ENCODE measurements around the gene GATAD2A. TPM values are rescaled to one million over a fixed set of nuclear protein-coding genes. Genes with fewer than 3 reads are reported as not detected.
A peak's percentile ranks its signal among the peaks of the same experiment; 100 is the strongest.

Gene GATAD2A
- total and polyA plus RNA-seq, 4 donors, result 7.1 to 23.7 (median 18.2) TPM

DNA sequence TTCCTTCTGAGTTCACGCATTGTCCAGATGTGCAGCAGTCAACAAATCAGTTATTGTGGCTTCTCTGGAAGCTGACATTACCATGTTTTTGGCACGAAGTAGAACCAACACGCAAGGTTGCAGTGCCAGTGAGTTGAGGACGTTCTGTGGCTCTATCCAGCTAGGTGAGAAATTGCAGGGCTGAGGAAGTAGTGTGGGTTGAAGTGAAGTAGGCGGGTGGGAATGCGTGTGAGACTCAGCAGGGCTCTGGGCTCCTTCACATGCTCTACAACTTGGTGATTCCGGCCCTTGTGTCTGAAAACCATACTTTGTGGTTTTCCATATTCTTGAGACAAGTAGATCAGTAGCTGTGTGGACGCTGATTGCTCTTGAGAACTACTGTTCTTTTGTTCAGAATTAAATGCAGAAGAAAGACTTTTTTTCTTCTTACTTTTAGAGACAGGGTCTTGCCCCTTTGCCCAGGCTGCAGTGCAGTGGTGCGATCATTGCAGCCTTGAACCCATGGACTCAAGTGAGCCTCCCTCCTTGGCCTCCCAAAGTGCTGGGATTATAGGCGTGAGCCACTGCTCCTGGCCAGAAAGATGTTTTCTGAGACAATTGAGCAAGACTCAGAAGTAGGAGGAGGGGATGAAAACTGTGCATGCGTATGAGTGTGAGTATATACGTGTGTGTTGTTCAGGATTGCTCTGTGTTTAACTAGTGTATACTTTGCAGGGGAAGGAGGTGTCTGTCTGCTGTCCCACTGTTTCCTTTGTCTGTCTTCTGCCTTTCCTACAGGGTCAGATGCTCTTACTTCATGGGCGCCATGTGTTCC, 46.2 kb downstream of the GATAD2A start (continued):
- TF ChIP-seq, protein P1, sequence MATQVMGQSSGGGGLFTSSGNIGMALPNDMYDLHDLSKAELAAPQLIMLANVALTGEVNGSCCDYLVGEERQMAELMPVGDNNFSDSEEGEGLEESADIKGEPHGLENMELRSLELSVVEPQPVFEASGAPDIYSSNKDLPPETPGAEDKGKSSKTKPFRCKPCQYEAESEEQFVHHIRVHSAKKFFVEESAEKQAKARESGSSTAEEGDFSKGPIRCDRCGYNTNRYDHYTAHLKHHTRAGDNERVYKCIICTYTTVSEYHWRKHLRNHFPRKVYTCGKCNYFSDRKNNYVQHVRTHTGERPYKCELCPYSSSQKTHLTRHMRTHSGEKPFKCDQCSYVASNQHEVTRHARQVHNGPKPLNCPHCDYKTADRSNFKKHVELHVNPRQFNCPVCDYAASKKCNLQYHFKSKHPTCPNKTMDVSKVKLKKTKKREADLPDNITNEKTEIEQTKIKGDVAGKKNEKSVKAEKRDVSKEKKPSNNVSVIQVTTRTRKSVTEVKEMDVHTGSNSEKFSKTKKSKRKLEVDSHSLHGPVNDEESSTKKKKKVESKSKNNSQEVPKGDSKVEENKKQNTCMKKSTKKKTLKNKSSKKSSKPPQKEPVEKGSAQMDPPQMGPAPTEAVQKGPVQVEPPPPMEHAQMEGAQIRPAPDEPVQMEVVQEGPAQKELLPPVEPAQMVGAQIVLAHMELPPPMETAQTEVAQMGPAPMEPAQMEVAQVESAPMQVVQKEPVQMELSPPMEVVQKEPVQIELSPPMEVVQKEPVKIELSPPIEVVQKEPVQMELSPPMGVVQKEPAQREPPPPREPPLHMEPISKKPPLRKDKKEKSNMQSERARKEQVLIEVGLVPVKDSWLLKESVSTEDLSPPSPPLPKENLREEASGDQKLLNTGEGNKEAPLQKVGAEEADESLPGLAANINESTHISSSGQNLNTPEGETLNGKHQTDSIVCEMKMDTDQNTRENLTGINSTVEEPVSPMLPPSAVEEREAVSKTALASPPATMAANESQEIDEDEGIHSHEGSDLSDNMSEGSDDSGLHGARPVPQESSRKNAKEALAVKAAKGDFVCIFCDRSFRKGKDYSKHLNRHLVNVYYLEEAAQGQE (IDR thresholded peaks at IDR 0.05), result no peak
- TF ChIP-seq HNF4A (conservative IDR thresholded peaks at IDR 0.05) (no peak), JUND (IDR thresholded peaks at IDR 0.05) (no peak), RAD21 (IDR thresholded peaks at IDR 0.05) (no peak), YY1 (IDR thresholded peaks at IDR 0.05) (no peak), NR2F2 (IDR thresholded peaks at IDR 0.05) (no peak), FOXA1 (IDR thresholded peaks at IDR 0.05) (no peak)
- TF ChIP-seq, protein P2, sequence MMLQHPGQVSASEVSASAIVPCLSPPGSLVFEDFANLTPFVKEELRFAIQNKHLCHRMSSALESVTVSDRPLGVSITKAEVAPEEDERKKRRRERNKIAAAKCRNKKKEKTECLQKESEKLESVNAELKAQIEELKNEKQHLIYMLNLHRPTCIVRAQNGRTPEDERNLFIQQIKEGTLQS (IDR thresholded peaks at IDR 0.05), result no peak

DNA sequence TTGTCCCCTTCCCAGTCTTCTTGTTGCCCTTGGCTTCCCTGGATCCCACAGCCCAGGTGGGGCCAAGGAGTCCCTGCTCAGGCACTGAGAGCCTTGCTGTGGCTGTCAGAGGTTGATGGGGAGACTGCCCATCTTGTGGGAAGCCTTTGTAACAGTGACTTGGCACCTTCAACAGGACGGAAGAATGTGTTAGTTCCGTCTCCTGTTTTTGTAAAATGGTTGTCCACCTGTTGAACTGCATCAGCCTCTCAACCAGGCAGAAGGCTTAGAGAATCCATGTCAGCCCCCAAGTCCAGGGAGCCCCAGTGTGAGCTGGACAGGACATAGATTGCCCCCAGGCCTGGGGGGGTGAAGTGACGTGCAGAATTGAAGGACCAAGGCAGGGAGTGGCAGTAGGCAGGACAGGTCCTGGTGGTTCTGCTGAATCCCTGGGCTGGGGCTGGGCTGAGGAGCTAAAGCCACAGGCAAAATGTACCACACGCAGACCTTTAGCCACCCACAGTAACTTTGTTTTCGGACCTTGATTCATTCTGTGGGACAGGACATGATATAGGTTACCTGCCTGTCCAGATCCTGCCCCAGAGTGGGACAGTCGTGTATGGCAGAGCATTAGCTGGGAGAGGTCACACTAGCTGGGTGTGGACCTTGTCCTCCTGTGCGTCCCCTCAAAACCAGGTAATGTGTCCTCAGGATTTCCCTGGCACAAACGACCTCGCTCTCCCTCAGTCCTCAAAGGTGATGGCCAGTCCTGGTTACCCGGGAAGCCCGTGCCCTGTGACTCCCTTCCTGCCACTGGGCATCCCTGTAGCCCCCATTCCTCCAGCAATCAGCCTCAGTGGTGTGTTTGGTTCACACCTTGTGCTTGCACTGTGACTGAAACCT, 47.0 kb downstream of the GATAD2A start:
- H3K4me1 ChIP-seq (ENCODE audit: control insufficient read depth in 4 of 4, insufficient read depth in 4 of 4, low read length in 3 of 4), result peaks cover 0 to 10% (median under 1%) of the 10 kb centered on the region in 4 donors

More for the DNA sequence above, 47.0 kb downstream of the GATAD2A start:
- TF ChIP-seq EGR1 (IDR thresholded peaks at IDR 0.05; ENCODE audit: low read depth in 2 of 2) (no peak), FOXA2 (IDR thresholded peaks at IDR 0.05) (no peak), TAF1 (conservative IDR thresholded peaks at IDR 0.05) (no peak), JUND (IDR thresholded peaks at IDR 0.05) (no peak), HNF4G (IDR thresholded peaks at IDR 0.05) (no peak), HNF4A (conservative IDR thresholded peaks at IDR 0.05) (no peak), RAD21 (IDR thresholded peaks at IDR 0.05) (no peak), NR2F2 (IDR thresholded peaks at IDR 0.05) (no peak), FOXA1 (IDR thresholded peaks at IDR 0.05) (no peak), YY1 (IDR thresholded peaks at IDR 0.05) (no peak), RXRA (IDR thresholded peaks at IDR 0.05) (no peak), SP1 (IDR thresholded peaks at IDR 0.05) (no peak), GABPA (IDR thresholded peaks at IDR 0.05 in 1 of 2, conservative IDR thresholded peaks at IDR 0.05 in 1 of 2) (no peak)
- TF ChIP-seq, protein P3, sequence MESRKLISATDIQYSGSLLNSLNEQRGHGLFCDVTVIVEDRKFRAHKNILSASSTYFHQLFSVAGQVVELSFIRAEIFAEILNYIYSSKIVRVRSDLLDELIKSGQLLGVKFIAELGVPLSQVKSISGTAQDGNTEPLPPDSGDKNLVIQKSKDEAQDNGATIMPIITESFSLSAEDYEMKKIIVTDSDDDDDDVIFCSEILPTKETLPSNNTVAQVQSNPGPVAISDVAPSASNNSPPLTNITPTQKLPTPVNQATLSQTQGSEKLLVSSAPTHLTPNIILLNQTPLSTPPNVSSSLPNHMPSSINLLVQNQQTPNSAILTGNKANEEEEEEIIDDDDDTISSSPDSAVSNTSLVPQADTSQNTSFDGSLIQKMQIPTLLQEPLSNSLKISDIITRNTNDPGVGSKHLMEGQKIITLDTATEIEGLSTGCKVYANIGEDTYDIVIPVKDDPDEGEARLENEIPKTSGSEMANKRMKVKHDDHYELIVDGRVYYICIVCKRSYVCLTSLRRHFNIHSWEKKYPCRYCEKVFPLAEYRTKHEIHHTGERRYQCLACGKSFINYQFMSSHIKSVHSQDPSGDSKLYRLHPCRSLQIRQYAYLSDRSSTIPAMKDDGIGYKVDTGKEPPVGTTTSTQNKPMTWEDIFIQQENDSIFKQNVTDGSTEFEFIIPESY (IDR thresholded peaks at IDR 0.05), result no peak
- TF ChIP-seq, protein P4, sequence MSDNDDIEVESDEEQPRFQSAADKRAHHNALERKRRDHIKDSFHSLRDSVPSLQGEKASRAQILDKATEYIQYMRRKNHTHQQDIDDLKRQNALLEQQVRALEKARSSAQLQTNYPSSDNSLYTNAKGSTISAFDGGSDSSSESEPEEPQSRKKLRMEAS (IDR thresholded peaks at IDR 0.05), result no peak
- TF ChIP-seq, protein P2 (IDR thresholded peaks at IDR 0.05), result no peak
- TF ChIP-seq, protein P5, sequence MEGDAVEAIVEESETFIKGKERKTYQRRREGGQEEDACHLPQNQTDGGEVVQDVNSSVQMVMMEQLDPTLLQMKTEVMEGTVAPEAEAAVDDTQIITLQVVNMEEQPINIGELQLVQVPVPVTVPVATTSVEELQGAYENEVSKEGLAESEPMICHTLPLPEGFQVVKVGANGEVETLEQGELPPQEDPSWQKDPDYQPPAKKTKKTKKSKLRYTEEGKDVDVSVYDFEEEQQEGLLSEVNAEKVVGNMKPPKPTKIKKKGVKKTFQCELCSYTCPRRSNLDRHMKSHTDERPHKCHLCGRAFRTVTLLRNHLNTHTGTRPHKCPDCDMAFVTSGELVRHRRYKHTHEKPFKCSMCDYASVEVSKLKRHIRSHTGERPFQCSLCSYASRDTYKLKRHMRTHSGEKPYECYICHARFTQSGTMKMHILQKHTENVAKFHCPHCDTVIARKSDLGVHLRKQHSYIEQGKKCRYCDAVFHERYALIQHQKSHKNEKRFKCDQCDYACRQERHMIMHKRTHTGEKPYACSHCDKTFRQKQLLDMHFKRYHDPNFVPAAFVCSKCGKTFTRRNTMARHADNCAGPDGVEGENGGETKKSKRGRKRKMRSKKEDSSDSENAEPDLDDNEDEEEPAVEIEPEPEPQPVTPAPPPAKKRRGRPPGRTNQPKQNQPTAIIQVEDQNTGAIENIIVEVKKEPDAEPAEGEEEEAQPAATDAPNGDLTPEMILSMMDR (IDR thresholded peaks at IDR 0.05; ENCODE audit: low read depth, low read length, missing input control), result no peak
- TF ChIP-seq, protein P1 (IDR thresholded peaks at IDR 0.05), result no peak
- Histone ChIP-seq H3K27me3 (ENCODE audit: control insufficient read depth in 4 of 4, insufficient read depth in 4 of 4, low read length in 3 of 4) (no peaks in the 10 kb centered on the region), H3K9me3 (ENCODE audit: control insufficient read depth in 4 of 4, low read length in 3 of 4) (no peaks in the 10 kb centered on the region), H3K36me3 (ENCODE audit: control insufficient read depth in 4 of 4, insufficient read depth in 3 of 4, low read depth in 1 of 4, low read length in 3 of 4) (no peaks in the 10 kb centered on the region), H3K4me3 (ENCODE audit: low read depth in 1 of 3, low read length in 3 of 3) (no peak overlapping the region), H3K9ac (ENCODE audit: low read depth in 1 of 2, low read length in 2 of 2) (no peak overlapping the region), H3K27ac (ENCODE audit: low read depth in 1 of 2, low read length in 2 of 2) (peak overlapping the region; percentile 21 to 52)
- no peak for DNase-seq (ENCODE audit: low spot score)
- WGBS, result 82% methylated on average over 11 of the region's 11 CpGs
